HG02571 (cell line): ENCODE measurements around the gene CPB2.

ENCODE experiments used
- ATAC-seq: cut with Tn5 transposase; IDR thresholded peaks from one replicate; pipeline ENCODE4 v1.9.1; 2021; ENCODE audit warnings: mild to moderate bottlenecking, moderate library complexity; ENCODE audit not compliant: unreplicated experiment

Gene CPB2

GRCh38 chr13:46053162-46054012, 51.4 kb downstream of the CPB2 start:
- no peak for ATAC-seq

GRCh38 chr13:46052319-46053161, 52.3 kb downstream of the CPB2 start, which contains the start of gene ZC3H13:
Gene ZC3H13, minus strand, starts transcription at chr13:46052746. Its CDS starts 7,239 bp downstream, at chr13:46045507.
- peak; percentile 100 for ATAC-seq

- no peak for ATAC-seq
Measured at GRCh38 chr13:46051968-46052318, 52.9 kb downstream of the CPB2 start.

GRCh38 chr13:46050771-46051170, 54.1 kb downstream of the CPB2 start:
- ATAC-seq: no peak

GRCh38 chr13:46045424-46045823, 59.4 kb downstream of the CPB2 start:
- ATAC-seq: no peak

- no peak for ATAC-seq
Measured at GRCh38 chr13:46043647-46044046, 61.2 kb downstream of the CPB2 start.

- no peak for ATAC-seq
Measured at GRCh38 chr13:46041419-46041839, 63.4 kb downstream of the CPB2 start.

GRCh38 chr13:46040763-46041162, 64.1 kb downstream of the CPB2 start:
- no peak for ATAC-seq

- ATAC-seq: no peak
Measured at GRCh38 chr13:46039411-46040182, 65.2 kb downstream of the CPB2 start.

- no peak for ATAC-seq
Measured at GRCh38 chr13:46038296-46038695, 66.5 kb downstream of the CPB2 start.

- ATAC-seq: no peak
Measured at GRCh38 chr13:46035066-46035465, 69.8 kb downstream of the CPB2 start.

- no peak for ATAC-seq
Measured at GRCh38 chr13:46032341-46032740, 72.5 kb downstream of the CPB2 start.

- no peak for ATAC-seq
Measured at GRCh38 chr13:46031581-46032263, 73.1 kb downstream of the CPB2 start.

- ATAC-seq: no peak
Measured at GRCh38 chr13:46025157-46025556, 79.7 kb downstream of the CPB2 start.

GRCh38 chr13:46022481-46022880, 82.4 kb downstream of the CPB2 start:
- ATAC-seq: no peak

GRCh38 chr13:46016216-46016615, 88.6 kb downstream of the CPB2 start:
- no peak for ATAC-seq

GRCh38 chr13:46015366-46015765, 89.5 kb downstream of the CPB2 start:
- ATAC-seq: no peak

- ATAC-seq: no peak
Measured at GRCh38 chr13:46012404-46012803, 92.4 kb downstream of the CPB2 start.

- no peak for ATAC-seq
Measured at GRCh38 chr13:46010148-46010547, 94.7 kb downstream of the CPB2 start.

GRCh38 chr13:46008631-46009030, 96.2 kb downstream of the CPB2 start:
- no peak for ATAC-seq
